Measurements from ENCODE around the gene IFIT3.
"Not testable (repeated sequence)": the region's sequence is repeated elsewhere in the genome, so short reads cannot be mapped to it uniquely, and the experiment has no call there.

The IFIT3 gene, protein sequence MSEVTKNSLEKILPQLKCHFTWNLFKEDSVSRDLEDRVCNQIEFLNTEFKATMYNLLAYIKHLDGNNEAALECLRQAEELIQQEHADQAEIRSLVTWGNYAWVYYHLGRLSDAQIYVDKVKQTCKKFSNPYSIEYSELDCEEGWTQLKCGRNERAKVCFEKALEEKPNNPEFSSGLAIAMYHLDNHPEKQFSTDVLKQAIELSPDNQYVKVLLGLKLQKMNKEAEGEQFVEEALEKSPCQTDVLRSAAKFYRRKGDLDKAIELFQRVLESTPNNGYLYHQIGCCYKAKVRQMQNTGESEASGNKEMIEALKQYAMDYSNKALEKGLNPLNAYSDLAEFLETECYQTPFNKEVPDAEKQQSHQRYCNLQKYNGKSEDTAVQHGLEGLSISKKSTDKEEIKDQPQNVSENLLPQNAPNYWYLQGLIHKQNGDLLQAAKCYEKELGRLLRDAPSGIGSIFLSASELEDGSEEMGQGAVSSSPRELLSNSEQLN

DNA sequence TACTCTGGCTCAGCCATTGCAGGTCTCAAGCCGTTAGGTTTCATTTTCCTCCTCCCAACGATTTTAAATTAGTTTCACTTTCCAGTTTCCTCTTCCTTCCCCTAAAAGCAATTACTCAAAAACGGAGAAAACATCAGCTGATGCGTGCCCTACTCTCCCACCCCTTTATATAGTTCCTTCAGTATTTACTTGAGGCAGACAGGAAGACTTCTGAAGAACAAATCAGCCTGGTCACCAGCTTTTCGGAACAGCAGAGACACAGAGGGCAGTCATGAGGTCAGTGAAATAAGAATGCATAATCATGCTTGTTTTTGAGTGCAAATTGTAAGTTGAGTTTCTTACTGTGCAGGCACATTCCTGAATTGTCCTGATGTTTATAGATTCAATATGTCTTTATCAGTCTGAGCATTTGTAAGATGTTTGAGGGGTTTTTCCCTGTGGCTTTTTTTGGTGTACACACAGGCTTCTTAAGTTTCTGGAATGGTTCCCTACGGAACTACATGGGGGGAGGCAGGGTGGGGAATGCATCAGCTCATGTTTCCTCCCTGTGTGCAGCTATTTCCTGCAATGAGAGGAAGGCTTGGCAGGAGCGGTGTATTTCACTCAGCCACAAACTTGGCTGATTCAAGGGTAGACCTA is at the start of gene IFIT3:
IFIT3 (plus strand) TSS at position 195 of the 639 bp plus-strand sequence; CDS start at position 272, 77 bp downstream.
- peak; percentile 47 for DNase-seq (ENCODE audit: low spot score)

DNA sequence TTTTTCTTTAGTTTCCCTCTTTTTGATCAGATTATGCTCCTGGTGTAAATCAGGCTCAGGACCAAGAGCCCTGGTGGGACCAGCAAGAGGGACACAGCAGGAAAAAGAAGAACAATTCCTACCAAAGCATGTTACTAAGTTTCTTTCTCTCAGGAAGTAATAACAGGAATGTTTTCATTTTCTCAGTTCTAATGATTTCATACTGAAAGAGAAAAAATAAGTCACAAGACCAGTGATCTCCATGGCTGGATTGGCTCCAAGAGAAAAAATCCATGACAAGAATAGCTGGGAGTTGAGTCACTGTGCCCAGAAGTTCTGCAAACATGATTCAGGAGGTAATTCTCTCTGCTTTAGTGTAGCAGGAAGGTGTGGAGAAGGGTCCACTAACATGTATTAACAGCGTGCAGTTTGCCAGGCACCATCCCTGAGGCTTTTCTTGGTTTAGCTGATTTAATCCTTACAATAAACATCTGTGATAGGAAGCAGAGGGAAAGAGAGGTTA is 49.7 kb upstream of the IFIT3 start:
- no peak for DNase-seq (ENCODE audit: low spot score)

DNA sequence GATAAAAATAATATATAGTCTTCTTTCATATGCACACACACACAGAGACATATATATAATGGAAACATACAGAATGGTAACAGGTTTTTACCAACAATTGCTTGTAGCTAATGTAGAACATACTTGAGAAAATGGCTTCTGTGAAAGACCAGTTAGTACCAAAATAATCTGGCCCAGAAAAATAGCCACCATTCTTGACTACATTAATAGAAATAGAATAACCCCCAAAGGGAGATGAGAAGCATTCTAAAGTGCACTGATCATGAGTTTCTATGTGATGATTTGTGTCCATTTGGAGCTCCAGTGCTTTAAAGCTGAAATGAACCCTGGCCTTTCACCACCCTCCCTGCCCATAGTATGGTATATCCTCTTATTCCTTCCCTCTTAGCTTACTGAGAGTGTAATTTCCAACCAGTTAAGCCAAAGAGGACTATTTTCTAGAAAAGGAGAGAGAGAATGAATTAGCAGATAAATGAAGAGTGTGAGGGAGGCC is 48.9 kb upstream of the IFIT3 start:
- no peak for DNase-seq (ENCODE audit: low spot score)

DNA sequence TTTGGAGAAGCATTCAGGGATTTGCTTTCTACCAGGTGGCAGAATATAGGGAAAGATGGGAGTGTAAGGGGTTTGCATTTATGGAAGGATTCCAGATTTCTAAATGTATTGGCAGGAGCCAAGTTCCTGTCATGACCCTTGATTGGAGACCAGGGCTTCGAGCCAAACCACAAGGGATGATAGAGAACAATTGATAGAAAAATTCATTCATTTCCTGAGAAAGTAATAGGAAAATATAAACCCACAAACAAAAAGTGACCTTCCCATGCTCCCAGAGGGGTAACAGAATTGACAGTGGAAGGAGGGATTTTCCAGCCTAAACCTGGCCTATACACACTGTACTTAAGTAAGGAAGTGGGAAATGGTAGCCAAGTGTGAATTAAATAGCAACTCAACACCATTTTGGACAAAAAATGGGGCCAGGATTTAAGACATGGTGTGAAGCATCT is 48.4 kb upstream of the IFIT3 start:
- DNase-seq (ENCODE audit: low spot score), result no peak

DNA sequence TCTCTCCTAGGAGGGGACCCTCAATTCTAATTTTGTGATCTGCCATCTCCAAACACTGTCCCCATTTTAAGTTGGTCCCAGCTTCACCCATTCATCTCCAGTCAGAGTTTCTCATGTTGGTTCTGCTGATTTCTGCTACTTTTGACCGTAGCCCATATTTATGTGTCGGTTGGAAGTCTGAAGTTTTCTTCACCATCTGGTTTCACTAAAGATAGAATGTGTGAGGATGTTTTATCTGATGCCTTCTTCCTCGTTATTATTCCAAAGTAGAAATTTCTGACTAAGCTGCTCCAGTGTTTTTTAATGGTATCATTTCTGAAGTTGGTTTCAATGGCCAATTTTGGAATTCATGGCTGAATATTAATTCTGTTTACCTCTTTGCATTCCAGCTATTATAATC is 47.3 kb upstream of the IFIT3 start:
- DNase-seq (ENCODE audit: low spot score), result no peak

DNA sequence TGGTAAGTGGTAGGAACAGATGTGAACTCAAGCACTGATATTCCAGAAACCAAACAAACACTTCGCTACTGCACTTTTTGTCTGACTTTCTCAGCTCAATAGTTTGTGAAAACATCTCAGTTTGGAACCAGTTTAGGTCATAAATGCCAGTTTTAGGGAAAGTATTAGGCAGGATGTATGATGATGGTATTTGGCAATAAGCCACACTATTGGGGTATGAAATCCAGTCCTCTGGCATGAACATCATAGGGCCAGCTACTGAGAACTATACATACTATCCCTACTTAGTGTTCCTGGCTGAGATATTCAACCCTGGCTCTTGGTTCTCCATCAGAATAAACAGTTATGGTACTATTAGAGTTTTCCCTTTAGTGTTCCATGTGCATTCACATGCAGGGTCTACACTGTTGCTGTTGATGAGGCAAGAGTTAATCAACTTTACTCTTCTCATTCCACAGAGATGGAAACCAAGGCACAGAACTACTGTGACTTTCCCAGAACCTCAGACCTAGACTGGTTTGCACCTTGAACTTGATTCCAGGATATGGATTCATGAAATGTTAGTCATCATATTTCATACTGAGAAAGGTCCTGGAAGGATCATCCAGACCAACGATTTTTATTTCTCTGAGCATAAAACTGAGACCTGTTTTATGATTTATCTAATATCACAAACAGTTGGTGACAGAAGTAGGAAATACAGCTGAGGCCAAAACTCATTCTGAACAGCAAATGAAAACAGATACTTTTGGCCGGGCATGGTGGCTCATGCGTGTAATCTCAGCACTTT is 46.0 kb upstream of the IFIT3 start:
- DNase-seq (ENCODE audit: low spot score), result no peak

DNA sequence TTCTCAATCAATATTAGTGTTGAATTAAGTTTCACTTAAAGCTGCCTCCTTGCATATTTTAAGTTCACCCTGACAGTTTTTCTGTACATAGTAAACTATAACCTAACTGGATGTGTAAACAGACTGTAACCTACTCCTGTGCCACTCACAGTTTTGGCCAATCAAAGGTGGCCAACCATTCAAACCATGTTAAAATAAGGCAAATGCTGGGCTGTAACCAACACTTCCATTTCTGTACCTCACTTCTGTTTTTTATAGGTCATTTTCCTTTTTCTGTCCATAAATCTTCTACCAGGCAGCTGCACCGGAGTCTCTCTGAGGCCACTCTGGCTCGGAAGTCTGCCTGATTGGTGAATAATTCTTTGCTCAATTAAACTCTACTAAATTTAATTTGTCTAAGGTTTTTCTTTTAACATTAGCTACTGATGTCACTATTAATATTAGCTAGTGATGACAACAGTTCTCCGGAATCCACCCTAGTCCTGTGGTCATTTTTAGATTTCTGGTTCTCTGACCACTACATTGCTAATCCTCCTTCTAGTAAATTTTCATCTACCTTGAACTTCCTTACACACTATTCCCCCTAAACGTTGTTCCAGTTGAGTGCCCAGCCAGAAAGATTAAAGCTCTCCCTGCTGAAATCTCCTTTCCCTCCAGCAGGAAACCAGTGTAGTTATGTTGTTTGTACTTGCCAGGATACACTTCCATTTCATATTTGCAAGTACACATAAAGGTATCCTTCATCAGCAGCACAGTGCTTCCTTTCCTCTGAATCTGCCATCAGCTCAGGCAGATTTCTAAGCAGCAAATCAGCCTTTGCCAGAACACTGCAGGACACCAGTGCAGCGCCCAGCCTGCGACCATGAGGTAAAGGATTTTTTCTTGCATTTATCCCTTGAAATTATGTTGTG is 44.5 kb upstream of the IFIT3 start:
- no peak for DNase-seq (ENCODE audit: low spot score)

DNA sequence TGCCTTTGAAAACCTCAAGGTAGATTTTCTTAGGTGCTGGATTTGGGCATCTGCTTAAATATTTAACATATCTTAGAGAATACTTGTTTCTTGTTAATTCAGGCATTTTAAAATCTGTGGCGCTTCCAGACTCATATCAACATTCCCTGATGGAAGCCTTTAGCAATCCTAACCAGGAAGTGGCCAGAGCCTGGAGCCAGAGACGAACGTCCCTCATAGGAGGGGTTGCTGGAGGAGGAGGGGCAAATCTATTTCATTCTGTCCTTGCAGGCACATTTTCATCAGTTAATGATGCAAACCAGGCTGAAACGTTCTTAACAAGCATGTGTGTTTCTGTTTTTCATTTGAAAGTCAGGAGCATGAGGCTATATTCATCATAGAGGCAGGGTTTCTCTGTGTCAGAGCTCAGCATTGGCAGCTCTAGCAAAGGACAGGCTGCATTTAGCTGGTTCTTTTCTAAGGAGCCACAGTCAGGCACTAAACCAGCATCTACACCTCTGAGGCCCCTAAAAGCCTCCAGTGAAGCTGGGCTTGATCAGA is 43.8 kb upstream of the IFIT3 start:
- DNase-seq (ENCODE audit: low spot score), result no peak

DNA sequence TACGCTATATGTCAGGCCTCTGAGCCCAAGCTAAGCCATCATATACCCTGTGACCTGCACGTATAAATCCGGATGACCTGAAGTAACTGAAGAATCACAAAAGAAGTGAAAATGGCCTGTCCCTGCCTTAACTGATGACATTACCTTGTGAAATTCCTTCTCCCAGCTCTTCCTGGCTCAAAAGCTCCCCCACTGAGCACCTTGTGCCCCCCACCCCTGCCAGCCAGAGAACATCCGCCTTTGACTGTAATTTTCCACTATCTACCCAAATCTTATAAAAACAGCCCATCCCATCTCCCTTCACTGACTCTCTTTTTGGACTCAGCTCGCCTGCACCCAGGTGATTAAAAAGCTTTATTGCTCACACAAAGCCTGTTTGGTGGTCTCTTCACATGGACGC is 43.1 kb upstream of the IFIT3 start:
- DNase-seq (ENCODE audit: low spot score), result not testable (repeated sequence)

DNA sequence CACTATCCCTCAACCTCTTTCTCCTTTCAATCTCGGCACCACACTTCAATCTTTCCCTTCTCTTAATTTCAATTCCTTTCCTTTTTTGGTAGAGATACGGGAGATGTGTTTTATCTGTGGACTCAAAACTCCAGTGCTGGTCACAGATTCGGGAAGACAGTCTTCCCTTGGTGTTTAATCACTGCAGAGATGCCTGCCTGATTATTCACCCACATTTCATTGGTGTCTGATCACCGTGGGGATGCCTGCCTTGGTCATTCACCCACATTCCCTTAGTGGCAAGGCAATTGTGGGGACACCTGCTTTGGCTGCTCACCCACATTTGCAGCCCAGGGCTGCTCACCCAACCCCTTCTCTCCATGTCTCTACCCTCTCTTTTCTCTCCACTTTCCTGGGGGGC is 42.5 kb upstream of the IFIT3 start:
- DNase-seq (ENCODE audit: low spot score), result not testable (repeated sequence)

DNA sequence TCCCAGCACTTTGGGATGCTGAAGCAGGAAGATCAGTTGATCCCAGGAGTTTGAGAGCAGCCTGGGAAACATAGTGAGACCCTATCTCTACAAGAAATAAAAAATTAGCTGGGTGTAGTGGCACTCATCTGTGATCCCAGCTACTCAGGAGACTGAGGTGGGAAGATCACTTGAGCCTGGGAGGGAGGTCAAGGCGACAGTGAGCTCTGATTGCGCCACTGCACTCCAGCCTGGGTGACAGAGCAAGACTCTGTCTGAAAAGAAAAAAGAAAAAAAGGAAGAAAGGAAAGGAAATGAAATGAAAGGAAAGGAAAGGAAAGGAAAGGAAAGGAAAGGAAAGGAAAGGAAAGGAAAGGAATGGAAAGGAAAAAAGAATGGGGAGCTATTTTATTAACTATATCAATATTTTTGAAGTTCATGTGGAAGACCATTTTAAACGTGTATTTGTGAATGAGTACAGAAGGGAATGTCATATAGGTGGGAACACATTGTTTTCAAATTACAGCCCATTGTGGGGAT is 33.0 kb upstream of the IFIT3 start:
- no peak for DNase-seq (ENCODE audit: low spot score)

DNA sequence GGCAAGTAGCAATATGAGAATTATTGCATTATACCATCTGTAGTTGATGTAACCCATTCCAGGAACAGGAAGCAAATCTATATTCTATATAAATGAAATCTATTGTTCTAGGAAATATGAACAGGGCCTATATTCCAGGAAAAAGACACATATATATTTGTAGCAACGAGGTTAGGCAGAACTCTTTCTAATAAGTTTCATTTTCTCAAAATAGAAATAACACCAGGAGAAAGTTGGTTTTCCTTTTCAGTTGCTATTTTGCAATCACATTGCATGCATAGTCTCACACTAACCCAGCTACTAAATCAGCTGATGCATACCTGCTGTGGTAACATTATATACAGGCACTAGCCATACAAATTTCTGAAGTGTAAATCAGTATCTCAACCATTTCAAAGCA is 32.2 kb upstream of the IFIT3 start:
- peak; percentile 22 for DNase-seq (ENCODE audit: low spot score)

DNA sequence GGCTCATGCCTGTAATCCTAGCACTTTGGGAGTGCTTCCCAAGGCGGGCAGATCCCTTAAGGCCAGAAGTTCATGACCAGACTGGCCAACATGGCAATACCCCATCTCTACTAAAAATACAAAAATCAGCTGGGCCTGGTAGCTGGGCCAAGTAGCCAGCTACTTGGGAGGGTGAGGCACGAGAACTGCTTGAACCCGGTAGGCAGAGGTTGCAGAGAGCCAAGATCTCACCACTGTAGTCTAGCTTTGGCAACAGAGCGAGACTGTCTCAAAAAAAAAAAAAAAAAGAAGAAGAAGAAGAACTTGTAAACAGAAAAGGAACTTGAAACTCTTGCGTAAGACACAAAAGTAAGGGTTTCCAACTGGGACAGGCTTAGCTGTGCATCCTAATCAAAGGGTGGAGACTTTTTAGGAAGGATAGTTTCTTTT is 31.6 kb upstream of the IFIT3 start:
- no peak for DNase-seq (ENCODE audit: low spot score)

DNA sequence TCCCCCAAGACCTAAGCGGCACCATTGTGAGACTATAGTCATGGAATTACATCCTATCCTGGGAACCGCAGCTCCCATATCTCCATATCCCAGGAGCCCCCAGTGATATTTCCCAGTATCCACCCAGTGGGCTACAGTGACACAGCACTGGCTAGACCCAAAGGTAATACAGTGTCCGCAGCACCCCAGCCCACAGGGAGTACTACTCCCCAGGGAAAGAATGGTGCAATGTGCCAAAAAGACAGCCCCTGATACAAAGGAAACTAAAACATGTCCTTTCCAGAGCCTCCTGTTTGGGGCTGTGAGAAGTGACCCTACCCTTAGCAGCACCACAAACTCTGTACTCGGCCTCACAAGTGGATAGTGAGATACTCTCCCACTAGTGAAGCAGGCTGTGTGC is 30.4 kb upstream of the IFIT3 start:
- no peak for DNase-seq (ENCODE audit: low spot score)

DNA sequence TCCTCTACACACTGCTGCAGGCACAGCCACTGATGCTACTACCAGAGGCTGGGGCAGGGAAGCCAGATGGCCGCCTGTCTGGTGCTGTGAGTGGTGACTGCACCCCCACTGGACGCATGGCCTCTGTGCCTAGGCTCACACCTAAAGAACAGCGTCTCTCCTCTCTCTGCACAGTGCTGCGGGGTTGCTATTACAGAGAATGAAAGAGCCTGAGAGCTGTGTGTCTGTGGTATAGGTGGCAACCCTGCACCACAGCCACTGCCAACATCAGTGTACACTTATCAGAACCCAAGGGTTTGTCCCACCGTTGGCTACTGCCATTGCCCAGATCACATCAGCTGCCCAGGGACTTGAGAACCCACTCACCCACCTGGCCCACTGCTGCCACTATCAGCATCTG is 30.0 kb upstream of the IFIT3 start:
- DNase-seq (ENCODE audit: low spot score), result no peak

DNA sequence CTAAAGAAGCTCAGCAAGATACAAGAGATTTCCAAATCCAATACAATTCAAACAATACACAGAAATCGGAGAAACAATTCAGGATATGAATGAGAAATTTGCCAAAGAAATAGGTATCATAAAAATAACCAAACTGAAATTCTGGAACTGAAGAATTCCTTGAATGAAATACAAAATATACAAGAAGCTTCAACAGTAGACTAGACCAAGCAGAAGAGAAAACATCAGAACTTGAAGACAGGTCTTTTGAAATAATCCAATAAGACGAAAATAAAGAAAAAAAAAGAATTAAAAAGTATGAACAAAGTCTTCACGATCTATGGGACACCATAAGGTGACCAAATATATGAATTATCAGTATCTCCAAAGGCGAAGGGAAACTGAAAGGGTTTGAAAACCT is 28.8 kb upstream of the IFIT3 start:
- DNase-seq (ENCODE audit: low spot score), result no peak

DNA sequence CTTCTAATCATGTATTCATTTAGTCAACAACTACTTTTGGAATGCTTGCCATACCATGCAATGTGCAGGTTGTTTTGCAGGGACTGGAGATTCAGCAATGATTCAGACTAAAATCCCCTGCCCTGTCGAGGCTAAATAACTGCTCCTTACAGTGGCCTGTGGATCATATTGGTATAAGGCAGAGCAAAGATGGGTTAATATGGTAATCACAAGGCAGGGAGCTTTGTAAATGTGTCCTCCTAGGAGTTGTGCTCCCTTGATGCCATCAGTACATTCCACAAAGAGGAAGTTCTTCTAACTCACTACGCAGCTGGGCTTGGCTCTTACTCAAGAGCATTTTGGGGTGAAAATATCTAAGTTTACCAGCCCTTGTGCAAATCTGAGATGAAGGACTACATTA is 26.6 kb upstream of the IFIT3 start:
- peak; percentile 38 for DNase-seq (ENCODE audit: low spot score)

DNA sequence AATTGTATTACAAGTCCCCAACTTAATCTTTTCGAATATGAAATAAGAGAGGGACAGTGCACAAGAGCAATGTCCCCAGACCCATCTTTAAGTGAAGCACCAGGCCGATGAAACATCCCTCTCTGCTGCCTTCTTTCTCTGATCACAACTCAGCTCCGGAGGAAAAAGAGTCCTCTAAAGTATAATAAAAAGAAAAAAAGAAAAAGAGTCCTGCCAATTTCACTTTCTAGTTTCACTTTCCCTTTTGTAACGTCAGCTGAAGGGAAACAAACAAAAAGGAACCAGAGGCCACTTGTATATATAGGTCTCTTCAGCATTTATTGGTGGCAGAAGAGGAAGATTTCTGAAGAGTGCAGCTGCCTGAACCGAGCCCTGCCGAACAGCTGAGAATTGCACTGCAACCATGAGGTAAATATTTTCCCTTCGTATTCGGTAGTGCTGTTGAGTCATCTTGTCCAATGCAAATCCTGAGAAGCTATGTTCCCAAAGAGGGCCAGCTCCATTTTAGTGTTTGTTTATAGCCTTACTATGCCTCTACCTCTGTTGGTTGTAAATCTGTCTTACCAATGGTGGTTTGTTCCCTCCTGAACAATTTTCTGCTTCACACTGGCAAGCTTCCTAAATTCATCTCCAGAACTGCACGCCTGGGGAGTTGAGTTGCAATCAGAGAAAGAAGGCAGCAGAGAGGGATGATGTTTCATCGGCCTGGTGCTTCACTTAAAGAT is 25.9 kb upstream of the IFIT3 start, which contains the start of gene IFIT2:
IFIT2 (plus strand) TSS at position 326 of the 725 bp plus-strand sequence; CDS start at position 404, 78 bp downstream.
- DNase-seq (ENCODE audit: low spot score), result peak; percentile 64

DNA sequence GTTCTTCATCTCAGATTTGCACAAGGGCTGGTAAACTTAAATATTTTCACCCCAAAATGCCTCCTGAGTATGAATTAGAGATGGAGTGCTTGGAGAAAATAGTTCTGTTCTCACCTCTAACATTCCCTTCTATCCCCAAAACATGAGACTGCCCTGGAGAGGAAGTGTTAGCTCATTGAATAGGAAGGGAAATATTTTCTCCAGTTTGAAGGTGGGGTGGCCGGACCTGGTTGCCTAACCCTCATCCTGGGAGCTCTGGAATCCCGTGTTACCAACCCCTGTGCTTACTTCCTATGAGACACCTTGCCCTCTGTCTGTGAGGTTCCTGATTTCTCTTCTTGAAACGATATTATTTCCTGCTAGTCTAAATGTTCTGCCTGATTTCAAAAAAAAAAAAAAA is 25.2 kb upstream of the IFIT3 start:
- DNase-seq (ENCODE audit: low spot score), result no peak

DNA sequence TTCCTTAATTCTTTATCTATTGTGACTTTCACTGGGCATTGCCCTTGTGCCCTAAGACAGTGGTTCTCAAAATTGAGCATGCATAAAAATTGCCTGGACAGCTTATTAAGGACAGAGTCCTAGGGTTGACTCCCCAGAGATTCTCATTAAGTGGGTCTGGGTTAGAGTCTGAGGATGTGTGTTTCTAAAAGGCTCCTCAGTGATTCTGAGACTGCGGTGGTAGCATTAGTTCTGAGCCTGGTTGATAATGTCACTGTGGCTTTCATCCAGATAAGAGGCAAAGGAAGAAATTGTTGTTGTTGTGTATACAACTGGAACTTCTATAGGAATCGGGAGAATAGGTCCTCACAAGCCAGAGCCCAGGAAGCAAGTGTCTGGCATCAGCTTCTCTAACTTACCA is 24.6 kb upstream of the IFIT3 start:
- DNase-seq (ENCODE audit: low spot score), result no peak

Data from CD4-positive, alpha-beta T cell treated with Interleukin-2 at 100 ng/mL for 4 hours (primary cell).